IMR-90 (cell line): ENCODE data around the gene COL9A3.

Experiments
- CTCF ChIP-seq: conservative IDR thresholded peaks from 2 replicates; pipeline ENCODE4 v1.5.1; 2012; ENCODE audit warnings: mild to moderate bottlenecking, low read depth, low read length, improper control_type of control experiment
- POLR2A ChIP-seq: IDR thresholded peaks from 2 replicates; pipeline ENCODE4 v1.6.1; 2012; ENCODE audit warnings: mild to moderate bottlenecking, low read depth, low read length
- RAD21 ChIP-seq: IDR thresholded peaks from 2 replicates; pipeline ENCODE4 v1.6.1; 2012; ENCODE audit warnings: low read length, improper control_type of control experiment
- SMC3 ChIP-seq: fragments of 150-350 bp; IDR thresholded peaks from 2 replicates; pipeline ENCODE4 v1.6.1; 2016; ENCODE audit warnings: low read depth, mild to moderate bottlenecking, antibody characterized with exemption, low read length, moderate library complexity
- USF2 ChIP-seq: fragments of 150-350 bp; IDR thresholded peaks from 2 replicates; pipeline ENCODE4 v1.6.1; 2017; ENCODE audit warnings: mild to moderate bottlenecking, antibody characterized with exemption, low read length, low read depth

DNA sequence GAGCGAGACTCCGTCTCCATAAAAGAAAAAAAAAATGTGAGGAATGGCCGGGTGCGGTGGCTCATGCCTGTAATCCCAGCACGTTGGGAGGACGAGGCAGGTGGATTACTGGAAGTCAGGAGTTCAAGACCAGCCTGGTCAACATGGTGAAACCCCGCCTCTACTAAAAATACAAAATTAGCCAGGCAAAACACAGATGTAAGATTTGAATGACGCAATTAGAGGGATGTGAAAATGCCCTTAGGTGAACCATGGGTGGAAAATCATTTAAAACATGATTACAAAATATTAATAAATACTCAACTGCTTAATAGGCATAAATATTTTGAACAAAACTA, 20.9 kb downstream of the COL9A3 start:
- TF ChIP-seq POLR2A (no peak), USF2 (no peak), CTCF (no peak), RAD21 (no peak), SMC3 (no peak)
